AG04449 (cell line): ENCODE measurements around the gene PDF.

Experiments
- CTCF ChIA-PET: fragments of 350-600 bp; formaldehyde crosslinking; extraction: SDS; loops from one replicate; lab custom pipeline; 2021; ENCODE audit warnings: antibody characterized with exemption; lab: Yijun Ruan, JAX
- POLR2A ChIA-PET: fragments of 400-600, 350-600 bp; formaldehyde crosslinking; extraction: SDS; loops from one replicate; lab custom pipeline; 2020; ENCODE audit warnings: antibody characterized with exemption, inconsistent platforms; lab: Yijun Ruan, JAX
- DNase-seq: peaks from one replicate; pipeline ENCODE4 v3.0.0-alpha.2; 2010; ENCODE audit warnings: low read depth, low spot score
- H3K4me3 ChIP-seq: 2 replicates; pipeline ENCODE4 v1.5.1; 2011; ENCODE audit warnings: low read depth, mild to moderate bottlenecking, control low read depth, low read length
- CTCF ChIP-seq: IDR thresholded peaks from one replicate; pipeline ENCODE4 v1.5.1; 2011; ENCODE audit warnings: mild to moderate bottlenecking, moderate library complexity, low read length, control low read depth, inconsistent platforms; ENCODE audit not compliant: insufficient read depth; ENCODE audit errors: missing control alignments

Gene PDF

GRCh38 chr16:69338557-69339288 lies 8.3 kb upstream of the PDF start:
- TF ChIP-seq CTCF, result no peak
- H3K4me3 ChIP-seq, result peak overlapping the region; percentile 97
- DNase-seq, result no peak
- ChIA-PET POLR2A (interaction anchor here (0.7 to 1.5 kb wide), 3 partner anchors 9 to 822 kb away, joined by 3 read pairs; partner anchors contain the start of gene SNTB2), CTCF (interaction anchor here (0.7 to 1.8 kb wide), 7 partner anchors 9 to 416 kb away, joined by 3 to 9 read pairs (median 4); partner anchors contain the start of genes NOB1 and PDF)

GRCh38 chr16:69334696-69335095 lies 4.3 kb upstream of the PDF start:
- no peak for TF ChIP-seq CTCF
- no peak for DNase-seq
- no peak overlapping the region for H3K4me3 ChIP-seq
- POLR2A ChIA-PET, result no interaction called here
- CTCF ChIA-PET, result interaction anchor here (1.1 to 1.5 kb wide), 2 partner anchors 12 to 420 kb away, joined by 3 read pairs; partner anchors contain the start of gene NOB1

- DNase-seq, result no peak
- peak overlapping the region; percentile 83 for H3K4me3 ChIP-seq
- CTCF ChIA-PET, result interaction anchor here (0.7 to 8.9 kb wide), 10 partner anchors 9 to 483 kb away, joined by 3 to 52 read pairs (median 4); partner anchors contain the start of genes COG8, NIP7 and NOB1
- POLR2A ChIA-PET, result interaction anchor here (0.5 to 1.3 kb wide), 4 partner anchors 9 to 197 kb away, joined by 3 to 5 read pairs (median 3); partner anchors contain the start of genes CHTF8, COG8, NIP7 and UTP4
- no peak for TF ChIP-seq CTCF
These were observed 761 bp downstream of the PDF start for GRCh38 chr16:69329369-69330285.

- ChIA-PET CTCF (interaction anchor here (1.3 to 8.9 kb wide), 6 partner anchors 10 to 426 kb away, joined by 4 to 52 read pairs (median 6); partner anchors contain the start of genes COG8, NIP7 and NOB1), POLR2A (interaction anchor here (1.1 kb wide), 1 partner anchor 9 kb away, joined by 3 read pairs; no protein-coding TSS in a partner anchor)
These were observed 1.5 kb downstream of the PDF start for GRCh38 chr16:69328854-69329316.

More at GRCh38 chr16:69328854-69329316, 1.5 kb downstream of the PDF start:
- TF ChIP-seq CTCF, result no peak
- DNase-seq, result no peak
- peak overlapping the region; percentile 83 for H3K4me3 ChIP-seq
